HG02852 (cell line): Measurements from ENCODE around the gene GDF11.

Source experiments
- ATAC-seq: cut with Tn5 transposase; IDR thresholded peaks from one replicate; pipeline ENCODE4 v1.9.1; 2021; ENCODE audit warnings: mild to moderate bottlenecking, moderate library complexity; ENCODE audit not compliant: unreplicated experiment

The GDF11 gene

DNA sequence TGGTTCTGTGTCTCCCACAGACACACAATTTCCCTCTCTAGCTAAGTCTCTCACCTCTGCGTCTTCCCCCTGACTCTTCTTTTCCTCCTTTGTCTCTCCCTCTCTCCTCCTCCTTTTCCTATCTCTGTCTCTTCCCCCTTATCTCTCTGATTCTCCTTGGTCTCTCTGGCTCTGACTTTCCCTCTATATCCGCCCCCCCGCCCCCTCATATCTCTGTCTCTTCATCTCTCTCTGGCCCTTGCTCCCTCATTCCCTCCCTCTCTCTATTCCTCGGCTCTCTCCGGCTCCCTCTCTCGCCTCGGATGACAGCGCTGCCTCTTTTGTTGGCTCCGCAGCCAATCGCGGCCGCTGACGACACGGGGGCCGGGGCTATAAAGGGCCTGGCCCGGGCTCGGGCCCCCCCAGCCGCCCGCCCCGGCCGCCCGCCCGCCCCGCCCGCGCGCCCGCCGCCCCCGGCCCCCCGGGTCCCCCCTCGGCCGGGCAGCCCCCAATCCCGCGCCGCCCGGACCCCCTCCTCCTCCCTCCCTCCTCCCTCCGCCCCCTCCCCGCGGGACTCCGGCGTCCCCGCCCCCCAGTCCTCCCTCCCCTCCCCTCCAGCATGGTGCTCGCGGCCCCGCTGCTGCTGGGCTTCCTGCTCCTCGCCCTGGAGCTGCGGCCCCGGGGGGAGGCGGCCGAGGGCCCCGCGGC is at the start of gene GDF11:
GDF11 (plus strand) TSS at position 404 of the 687 bp plus-strand sequence; CDS start at position 599, 195 bp downstream.
- ATAC-seq, result peak; percentile 38

GRCh38 chr12:55693323-55694187 is 49.4 kb upstream of the GDF11 start:
- ATAC-seq, result no peak

DNA sequence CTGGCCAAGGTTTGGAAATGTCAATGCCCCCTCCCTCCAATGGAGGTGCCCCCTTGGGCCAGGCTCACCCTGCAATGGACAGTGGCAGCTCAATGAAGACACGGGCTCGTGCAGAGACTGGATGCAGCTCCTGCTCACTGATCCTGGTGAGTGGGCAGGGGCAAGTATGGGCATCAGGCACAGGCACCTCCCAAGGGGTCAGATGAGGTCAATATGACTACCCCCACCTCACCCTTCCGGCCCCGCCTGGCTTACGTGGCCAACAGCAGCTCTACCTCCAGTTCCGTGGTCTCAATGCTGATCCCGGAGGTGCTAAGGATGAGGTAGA is 48.8 kb upstream of the GDF11 start:
- no peak for ATAC-seq

DNA sequence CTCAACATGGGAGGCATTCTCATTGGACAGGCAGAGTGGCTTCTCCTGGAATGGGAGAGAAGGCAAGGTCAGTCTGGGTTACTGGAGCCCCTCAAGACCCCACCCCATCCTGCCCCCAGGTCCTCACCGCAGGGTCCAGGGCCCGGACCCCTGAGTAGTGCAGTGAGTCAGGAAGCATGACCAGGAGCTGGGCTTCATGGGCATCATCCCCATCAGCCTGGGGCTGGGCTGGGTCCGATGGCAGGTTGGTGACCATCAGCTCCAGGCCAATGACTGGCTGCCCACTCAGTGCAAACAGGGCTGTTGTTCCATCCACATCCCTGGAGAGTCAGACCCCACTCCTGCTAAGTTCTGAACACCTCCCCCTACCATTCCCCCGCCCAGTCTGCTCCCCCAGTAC is 48.3 kb upstream of the GDF11 start:
- no peak for ATAC-seq

GRCh38 chr12:55695349-55695748 is 47.6 kb upstream of the GDF11 start:
- no peak for ATAC-seq

DNA sequence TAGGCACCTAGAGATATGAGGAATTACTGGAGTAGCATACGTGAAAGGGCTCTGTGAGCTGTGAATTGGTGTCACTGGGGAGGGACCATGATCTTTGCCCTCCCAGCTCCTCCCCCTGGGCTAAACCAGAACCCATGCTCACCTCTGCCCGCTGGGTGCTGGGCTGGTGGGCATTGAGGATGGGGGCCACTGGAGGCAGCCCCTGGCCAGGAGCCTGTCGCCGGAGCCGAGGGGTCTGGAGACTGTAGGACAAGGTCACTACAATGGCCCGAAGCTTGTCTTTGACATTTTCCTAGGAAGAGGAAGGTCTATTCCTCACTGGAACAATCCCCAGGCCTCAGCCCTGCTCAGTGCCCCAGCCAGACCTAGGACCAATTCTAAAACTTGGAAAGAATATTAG is 46.8 kb upstream of the GDF11 start:
- ATAC-seq, result no peak

GRCh38 chr12:55696796-55697462 is 46.0 kb upstream of the GDF11 start:
- ATAC-seq, result no peak

DNA sequence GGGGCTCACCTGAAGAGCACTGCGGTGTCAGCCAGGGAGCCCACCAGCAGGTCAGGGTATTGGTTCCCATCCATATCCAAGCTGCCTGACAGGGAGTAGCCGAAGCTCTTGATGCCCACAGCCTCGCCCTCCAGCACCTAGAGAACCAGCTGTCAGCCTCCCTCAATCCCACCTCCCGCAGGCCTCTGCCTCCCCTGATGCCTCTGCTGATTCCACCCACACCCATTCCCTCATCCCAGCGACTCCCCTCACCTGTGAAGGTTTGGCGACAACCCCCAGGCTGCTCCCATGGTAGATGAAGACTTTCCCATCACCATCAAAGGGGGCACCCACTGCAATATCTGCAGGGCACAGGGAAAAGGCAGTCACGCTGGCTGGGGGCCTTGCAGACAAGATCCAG is 45.2 kb upstream of the GDF11 start:
- no peak for ATAC-seq

DNA sequence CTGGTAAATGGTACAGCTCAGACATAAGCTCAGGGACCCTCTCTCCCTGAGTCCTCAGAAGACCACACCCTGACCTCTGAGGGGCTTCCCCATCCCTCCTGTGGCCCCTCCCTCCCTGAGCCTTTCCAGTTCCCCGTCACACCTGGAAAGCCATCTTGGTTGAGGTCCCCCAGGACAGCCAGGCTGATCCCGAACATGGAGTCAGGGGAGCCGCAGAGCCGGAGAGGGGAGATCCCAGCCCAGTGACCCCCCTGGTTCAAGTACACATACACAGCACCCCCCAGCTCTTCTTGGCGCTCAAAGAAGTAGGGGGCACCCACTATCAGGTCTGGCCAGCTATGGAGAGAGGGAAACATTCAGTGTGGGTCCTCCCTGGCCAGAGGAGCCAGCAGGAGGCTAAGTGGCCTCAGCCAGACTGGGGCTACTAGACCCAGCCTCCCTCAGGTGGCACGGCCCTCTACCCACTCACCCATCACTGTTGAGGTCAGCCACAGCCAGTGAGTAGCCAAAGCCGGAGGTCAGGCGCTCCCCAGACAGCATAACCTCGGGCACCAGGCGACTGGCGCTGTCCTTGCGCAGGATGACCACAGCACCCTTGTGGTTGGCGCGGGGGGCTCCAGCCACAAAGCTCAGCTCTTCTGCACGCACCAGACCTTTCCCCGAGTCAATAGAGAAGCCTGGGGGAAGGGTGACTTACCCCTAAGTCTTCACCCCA is 44.5 kb upstream of the GDF11 start:
- no peak for ATAC-seq

DNA sequence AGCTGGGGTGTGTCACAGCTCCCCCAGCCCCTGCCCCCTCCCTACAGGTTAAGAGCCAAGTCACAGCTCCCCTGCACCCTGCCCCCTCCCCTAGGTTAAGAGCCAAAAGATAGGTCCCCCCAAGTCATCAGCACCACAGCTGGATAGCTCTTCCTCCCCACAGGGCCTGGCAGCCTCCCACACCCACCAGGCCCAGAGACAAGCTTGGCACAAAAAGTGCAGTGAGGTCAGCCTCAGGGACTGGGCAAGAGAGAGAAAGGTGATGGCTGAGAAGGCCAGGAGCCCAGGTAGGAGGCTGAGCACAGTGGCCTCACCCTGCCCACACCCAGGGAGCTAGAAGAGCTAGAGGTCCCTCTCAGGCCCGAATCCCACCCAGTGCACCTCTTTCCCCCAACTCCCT is 44.0 kb upstream of the GDF11 start:
- ATAC-seq, result no peak

DNA sequence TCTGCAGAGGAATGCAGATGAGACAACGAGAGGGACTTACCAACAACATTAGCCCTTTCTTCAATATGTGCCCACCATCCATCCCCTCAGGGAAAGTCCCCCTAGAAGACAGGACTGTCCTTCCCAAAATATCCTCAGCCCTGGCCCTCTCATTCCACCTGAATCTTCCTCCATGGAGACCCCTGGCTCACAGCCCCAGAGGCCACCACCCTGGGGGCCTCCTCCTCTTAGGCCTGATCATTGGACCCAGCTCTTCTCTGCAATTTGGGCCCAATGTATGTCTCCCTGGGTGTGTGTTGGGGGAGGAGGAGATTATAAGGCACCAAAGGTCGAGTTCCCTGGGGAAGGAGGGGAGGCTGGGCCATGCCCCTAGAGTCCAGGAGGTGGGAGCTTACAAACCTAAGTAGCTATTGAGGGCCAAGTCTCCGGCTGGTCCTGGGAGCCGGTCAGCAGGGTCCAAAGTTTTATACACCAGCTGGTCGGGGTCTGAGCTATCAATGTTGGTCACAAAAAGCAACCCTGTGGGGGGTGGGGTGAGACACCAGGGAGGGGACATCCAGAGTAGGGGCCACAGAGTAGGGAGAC is 43.4 kb upstream of the GDF11 start:
- ATAC-seq, result no peak

DNA sequence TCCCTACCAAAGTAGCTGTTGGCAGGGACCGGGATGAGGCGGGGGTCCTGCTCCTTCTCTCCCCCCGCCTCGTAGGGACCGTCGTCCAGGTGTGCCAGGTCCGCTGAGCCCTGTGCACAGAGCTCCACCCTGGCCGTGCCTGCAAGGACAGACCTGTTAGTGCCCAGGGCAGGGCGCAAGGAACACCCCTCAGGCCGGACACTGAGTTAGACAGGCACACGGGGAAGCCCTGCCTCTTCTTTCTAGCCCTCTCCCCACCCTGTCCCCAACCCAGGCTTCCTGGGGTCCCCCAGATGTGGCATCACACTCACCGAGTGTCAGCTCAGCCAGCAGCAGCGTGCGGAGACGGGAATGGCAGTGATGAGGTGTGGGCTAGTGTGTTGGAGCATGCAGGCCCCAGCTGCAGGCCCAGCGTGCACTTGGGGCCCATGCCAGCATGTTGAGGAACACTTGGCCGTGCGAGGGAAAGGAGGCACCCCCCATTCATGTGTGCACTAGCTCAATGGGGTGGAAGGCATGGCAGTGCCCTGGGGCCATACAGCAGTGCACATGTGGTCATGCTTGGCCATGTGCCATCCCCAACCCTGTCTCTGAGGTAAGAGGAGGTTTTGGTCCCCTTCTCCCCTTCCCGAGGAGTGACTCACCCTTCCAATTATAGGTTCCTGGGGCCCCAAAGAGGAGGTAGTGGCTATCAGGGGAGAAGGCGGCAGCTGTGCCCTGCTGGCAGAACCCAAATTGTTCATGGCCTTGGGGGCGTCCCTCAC is 42.5 kb upstream of the GDF11 start:
- no peak for ATAC-seq

DNA sequence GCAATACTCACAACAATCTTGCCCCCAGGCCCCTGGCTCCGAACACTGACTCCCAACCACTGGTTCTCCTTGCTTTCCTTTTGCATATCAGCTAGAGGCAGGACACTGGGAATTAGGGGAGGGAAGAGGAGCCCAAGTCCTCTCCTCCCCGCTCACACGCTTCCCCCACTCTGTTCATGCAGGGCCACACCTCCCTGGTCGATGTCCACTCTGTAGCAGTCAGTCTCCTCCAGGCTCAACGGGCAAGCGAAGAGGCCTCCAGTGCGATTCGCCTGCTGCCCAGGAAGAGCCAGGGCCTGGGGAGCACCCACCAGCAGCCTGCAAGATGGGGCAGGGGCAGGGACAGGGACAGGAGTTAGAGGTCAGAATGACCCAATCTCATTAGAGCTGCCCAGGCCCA is 40.1 kb upstream of the GDF11 start:
- ATAC-seq, result no peak

DNA sequence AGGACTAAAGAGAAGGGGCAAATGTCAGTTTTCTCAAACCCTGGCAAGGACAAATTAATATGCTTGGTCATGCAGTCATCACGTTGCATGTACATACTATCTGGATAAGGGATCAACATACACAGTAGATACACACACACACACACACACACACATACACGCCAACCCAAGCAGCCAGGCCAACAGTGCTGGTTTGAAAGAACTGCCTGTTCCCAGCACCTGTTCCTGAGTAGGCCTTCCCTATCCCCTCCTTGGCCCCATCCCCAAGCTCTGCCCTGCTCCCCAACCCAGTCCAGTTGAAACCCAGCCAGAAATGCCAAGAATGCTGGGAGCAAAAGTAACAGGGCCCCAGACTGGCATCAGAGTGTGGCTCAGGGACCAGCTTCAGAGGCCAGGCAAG is 39.6 kb upstream of the GDF11 start:
- no peak for ATAC-seq

GRCh38 chr12:55703901-55704761 is 38.8 kb upstream of the GDF11 start:
- ATAC-seq, result no peak

- ATAC-seq, result no peak
Measured at GRCh38 chr12:55704824-55705718, 37.9 kb upstream of the GDF11 start.

DNA sequence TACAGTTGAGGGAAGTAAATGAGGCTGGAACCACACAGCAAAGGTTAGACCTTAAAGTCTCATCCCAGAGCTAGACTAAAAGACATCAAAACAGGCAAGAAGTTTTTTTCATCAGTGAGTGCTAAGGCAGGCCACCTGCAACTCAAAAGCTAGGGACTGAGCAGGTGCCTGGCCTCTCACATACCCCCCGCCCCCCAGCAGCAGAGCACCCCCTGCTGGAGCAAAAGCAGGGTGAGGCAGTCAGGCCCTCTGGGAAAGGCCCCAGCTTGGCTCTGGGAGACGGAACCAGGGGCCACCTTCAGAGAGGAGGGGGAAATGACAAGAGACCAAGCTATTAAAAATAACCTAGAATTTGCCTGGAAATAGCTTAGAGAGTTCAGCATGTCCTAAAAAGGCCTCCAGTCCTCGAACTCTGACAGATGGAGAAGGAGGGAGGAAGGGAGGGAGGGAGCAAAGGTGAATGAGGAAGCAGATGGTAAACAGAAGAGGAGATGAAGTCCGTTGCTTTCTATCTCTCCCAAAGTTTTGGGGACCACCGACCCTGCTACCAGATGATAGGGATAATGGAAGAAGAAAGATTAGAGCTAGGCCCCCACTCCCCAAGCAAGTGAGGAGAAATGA is 37.0 kb upstream of the GDF11 start:
- ATAC-seq, result no peak
